Endometrial microvascular endothelial cells (primary cell): Measurements from ENCODE around the gene TFB1M. TPM values are rescaled to one million over a fixed set of nuclear protein-coding genes. Genes with fewer than 3 reads are reported as not detected.
"Not testable (repeated sequence)": the region's sequence is repeated elsewhere in the genome, so short reads cannot be mapped to it uniquely, and the experiment has no call there.

ENCODE experiments used
- in situ Hi-C: cut with HindIII; loops from 2 replicates; pipeline ENCODE4 v1.10.0; 2017; ENCODE audit warnings: low sequenced_read_pairs, low pct_unique_long_range_greater_than_20kb; ENCODE audit errors: inconsistent ontology term
- total RNA-seq: library from RNA; depleted of rRNA; stranded (reverse); fragments of >200 nt; gene quantifications from one replicate; pipeline ENCODE4 v1.2.3, GENCODE V29; 2015; ENCODE audit errors: inconsistent ontology term

Gene TFB1M
- total RNA-seq, 1 donor from 2014 or later: 26.1 TPM

DNA sequence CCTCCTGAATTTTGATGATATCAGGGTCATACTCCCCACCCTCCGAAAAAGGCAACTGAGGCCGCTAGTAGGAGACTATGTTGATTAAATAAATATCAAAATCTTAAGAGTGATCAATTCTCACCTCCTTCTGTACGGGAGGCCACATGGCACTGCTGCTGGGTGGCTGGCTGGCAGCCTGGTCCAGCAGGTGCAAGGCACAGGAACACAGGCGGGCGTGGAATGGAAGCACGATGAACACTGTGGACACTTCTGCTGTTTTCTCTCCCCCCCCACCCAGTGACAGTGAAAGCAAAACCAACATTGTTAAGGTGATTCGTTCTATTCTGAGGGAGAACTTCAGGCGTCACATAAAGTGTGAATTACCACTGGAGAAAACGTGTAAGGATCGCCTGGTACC lies 60.1 kb downstream of the TFB1M start:
- in situ Hi-C loops: loop anchor here (10.0 kb wide), 1 partner anchor 79 kb away; no protein-coding TSS in a partner anchor

DNA sequence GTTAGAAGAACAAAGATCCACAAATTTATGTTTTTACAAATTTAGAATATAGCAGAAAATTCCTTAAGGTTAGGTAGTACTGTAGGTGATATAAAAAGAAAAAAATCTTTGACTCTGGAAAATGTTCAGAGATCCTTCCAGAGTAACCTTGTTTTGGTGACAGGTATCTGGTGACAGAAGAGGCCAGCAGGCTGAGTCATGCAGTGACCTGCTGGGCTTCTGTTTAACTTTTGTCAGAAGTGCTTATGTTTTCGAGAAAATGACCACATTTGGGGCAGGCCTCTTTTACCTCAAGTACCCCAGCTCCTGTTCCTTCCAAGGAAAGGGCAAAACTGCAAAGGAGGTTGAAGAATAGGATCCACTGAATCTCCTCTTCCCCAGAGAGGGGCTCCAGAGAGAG lies 60.9 kb downstream of the TFB1M start:
- in situ Hi-C loops: loop anchor here (10.0 kb wide), 1 partner anchor 79 kb away; no protein-coding TSS in a partner anchor

DNA sequence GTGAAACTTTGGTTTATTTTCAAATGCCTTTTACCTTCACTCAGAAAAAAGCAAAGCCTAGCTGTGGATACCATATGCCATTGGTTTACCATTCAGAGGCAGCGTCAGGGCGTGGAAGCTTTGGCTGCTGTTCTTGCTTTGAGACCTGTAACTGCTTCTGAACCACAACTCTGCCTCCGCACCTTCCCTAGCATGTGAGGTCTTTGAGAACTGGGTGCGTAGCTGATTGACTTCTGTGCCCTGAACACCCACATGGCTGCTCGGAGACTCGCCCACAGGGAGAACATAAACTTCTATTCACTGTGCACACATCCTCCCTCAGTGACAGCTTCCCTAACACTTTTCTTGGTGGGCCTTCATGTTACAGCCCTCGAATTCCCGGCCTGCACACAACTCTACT lies 61.7 kb downstream of the TFB1M start:
- in situ Hi-C loops: loop anchor here (10.0 kb wide), 1 partner anchor 78 kb away; no protein-coding TSS in a partner anchor

DNA sequence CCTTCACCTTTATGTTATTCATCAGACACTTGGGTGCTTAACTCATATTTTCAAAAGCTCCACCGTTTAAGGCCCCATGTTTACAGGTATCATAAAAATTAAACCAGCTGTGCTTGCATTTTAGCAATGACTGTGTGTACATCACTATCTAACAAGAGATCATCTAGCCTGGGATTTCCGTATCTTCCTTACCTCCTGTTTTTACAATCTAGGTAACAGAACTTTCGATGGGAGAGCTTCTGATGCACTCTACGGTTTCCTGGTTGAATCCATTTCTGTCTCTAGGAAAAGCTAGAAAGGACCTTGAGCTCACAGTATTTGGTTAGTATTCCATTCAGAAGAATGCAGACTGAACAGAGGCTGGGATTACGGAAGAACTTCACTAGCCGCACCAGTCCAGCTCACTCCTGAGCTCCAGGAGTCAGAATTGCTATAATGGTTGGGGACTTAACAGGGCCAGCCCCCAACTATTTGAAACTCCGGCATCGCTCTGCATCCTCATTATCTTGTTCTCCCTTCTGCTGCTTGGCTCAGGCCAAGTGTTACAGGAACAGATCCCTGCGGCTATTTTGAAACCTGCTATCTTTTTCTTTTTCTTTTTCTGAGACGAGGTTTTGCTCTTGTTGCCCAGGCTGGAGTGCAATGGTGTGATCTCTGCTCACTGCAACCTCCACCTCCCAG lies 63.4 kb downstream of the TFB1M start:
- in situ Hi-C loops: loop anchor here (10.0 kb wide), 1 partner anchor 76 kb away; no protein-coding TSS in a partner anchor

DNA sequence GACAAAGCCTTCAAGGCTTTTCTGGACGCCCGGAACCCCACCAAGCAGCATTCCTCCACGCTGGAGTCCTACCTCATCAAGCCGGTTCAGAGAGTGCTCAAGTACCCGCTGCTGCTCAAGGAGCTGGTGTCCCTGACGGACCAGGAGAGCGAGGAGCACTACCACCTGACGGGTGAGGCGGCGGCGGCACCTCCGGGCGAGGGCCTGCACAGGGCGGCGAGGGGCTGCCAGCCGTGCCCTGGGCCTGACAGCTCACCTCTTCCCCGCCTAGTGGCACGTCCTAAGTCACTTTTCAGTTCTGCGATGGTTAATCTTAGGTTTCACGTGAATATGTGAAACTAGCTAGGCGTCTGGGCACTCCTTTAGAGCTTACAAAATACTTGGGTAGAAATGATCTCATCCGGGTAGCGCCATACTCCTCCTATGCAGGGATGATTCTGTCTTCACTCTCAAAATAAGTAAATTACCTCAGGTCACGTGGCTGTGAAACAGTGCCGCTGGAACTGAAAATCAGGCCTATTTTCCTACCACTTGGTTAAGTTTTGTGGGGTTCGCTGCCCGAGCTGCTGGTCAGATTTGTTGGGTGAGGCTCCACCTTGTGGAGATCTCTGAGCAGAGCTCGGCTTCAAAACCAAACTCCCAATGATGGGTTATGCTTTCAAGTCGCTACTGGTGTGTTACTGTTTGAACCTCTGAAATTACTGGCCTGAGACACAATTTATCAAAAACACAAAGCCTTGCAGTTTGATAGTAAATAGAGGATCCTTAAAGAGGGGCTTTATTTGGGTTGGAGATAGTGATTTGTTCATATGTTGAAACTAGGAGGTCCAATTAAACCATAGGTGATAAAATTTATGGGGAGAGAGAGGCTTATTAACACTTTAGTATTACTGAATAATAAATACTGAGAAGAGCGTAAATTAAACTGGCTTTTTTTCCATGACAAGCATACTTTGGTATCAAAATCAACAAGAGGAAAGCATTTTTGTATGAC lies 66.0 kb downstream of the TFB1M start:
- in situ Hi-C loops: no loop called here

DNA sequence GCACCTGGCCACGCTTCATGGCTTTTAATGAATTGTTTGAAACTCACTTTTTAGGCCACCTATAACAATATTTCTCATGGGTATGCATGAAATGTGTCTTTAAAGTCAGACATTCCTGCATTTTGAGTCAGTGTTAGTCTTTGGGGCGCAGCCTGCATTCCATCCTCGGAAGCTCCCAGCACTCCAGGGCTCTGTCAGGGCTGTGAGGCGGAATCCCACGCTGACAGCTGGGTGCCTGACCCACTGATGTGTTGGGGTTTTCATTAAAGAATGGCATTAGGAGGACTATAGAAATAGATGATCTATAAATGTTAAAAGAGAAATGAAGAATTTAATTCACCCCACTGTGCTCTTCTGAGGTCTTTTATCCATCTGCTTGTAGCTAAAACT lies 66.7 kb downstream of the TFB1M start:
- in situ Hi-C loops: no loop called here

DNA sequence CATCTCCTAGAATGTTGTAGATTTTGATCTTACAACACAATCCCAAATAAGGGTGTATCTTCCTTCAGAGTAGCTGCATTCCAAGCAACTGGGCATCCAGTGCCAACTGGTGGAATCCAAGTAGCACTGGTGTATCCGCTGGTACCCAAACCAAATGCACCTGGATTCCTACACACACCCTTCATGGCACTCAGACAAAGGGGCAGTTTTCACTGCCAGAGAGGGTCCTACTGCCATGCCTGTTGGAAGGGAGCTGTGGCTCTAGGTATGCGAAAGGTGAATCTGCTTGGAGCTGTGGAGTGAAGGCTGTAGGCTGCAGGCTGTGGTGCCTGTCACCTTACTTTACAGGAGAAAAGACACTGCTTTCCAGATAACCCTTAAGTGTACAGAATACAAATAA lies 67.5 kb downstream of the TFB1M start:
- in situ Hi-C loops: no loop called here

DNA sequence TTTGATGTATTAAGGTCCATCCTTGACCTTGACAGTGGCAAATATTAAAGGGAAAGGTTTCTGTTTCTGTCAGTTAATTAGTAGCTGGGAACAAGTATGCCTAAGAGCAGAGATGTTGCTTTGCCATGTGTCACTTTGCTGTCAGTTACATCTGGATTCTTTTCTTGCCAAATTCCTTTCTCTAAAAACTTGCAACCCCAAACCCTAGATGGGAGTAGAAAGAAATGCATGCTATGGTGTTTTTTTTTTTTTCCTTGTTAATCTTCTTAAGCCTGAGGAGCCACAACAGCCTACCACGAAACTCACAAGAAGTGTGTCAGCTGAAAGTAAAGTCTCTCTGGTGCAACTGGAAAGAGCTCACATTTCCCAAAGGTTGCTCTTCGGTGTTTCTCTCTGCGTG lies 68.5 kb downstream of the TFB1M start:
- in situ Hi-C loops: no loop called here

DNA sequence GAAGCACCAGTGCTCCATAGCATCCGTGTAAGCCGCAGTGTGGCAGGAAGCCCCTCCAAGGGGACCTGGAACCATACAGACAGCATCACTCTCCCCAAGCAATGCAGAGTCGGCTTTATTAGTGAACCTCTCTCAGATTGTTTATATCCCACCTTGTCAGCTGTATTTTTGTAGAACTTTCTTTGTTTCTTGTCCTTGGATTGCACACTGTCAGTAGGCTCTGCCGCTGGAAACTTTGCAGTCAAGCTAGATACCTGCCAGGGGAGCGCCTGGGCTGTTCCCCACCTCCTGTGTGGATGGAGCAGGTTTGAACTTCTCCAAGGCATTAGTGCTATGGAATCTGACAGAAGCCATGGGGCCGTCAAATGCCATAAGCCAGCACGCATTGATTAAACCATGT lies 69.1 kb downstream of the TFB1M start:
- in situ Hi-C loops: no loop called here

DNA sequence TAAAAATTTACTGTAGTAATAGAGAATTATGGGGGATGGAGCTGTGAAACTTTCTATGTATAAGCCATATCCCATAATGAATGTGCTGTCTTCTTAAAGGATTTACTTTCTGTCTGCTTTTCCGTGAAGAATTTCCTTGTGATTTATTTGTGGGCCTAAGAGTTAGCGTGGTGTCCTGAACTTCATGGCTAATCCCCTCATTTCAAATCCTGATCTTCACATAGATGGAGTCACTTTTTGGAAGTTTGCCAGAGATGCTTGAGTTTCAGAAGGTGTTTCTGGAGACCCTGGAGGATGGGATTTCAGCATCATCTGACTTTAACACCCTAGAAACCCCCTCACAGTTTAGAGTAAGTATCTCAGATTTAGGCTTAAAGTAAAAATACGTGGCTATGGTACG lies 69.8 kb downstream of the TFB1M start:
- in situ Hi-C loops: no loop called here

DNA sequence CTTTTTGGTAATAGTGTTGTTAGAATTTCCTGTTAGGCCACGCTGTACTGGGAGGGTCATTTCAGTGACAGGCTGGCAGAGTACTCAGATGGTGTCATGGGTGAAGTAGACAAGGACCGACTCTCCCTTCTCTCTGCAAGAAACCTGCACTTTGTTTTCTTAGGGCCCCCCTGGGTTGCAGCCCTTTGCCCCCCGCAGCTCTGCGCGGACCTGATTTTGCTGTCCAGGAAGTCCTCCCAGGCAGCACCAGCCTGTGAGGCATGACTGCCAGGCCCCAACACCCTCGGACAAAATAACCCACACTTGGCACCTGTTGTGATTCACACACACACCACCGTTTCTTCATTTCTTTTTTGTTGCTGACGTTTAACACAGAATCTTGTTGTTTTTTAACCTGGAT lies 72.3 kb downstream of the TFB1M start:
- in situ Hi-C loops: no loop called here

DNA sequence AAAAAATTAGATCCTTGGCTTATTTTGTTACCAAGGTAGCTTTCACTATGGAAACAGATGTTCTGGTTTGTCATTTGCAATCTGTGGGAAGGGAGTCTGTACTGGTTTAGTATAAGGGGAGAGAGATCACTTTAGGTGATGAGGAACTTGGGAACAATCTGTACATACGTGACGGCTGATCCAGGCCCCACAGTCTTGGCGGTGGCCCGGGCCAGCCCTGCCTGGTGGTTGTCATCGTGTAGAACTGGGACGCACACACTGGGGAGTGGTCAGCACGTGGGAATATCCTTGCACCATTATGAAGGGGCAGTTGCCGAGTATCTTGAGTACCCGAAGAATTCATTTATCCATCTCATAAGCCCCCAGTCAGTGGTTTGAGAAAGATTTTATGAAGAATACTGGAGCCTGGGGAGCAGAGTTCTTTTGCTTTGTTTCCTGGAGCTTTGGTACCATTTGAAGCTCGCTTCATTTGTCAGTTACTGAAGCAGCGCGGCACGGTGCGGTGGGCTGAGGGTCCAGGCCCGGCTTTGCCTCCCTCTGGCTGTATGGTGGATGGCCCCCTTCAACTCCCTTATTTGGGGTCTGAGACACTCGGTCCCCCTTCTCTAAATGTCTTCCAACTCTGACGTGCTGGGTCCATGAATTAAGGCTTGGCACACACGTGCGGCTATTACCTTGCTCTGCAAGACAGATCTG lies 73.2 kb downstream of the TFB1M start:
- in situ Hi-C loops: no loop called here

DNA sequence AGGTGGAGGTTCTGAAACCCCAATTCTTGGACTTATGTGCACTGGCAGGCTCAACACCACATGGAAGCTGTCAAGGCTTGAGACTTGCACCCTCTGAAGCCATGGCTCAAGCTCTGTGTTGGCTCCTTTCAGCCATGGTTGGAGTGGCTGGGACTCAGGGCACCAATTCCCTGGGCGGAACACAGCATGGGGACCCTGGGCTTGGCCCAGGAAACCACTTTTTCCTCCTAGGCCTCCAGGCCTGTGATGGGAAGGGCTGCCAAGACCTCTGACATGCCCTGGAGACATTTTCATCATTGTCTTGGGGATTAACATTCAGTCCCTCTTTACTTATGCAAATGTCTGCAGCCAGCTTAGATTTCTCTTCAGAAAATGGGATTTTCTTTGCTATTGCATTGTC lies 76.7 kb downstream of the TFB1M start:
- in situ Hi-C loops: no loop called here

DNA sequence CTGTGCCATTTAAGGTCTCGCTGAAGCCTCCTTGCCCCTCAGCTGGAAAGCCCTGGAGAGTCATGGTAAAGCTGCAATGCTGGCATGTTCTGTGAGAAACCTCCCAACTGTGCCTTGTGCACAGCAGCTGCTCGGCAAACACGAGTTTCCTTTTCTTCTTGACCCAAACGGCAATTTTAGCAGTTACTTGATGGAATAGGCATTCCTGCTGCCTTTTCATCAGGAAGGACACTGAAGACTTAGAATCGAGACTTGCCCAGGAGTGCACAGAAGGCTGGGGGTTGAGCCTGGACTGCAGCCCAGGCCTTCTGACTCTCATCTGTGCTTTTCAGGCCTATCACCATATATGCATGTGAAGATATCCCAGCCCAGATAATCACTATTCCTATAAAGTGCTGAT lies 79.2 kb downstream of the TFB1M start:
- in situ Hi-C loops: no loop called here

DNA sequence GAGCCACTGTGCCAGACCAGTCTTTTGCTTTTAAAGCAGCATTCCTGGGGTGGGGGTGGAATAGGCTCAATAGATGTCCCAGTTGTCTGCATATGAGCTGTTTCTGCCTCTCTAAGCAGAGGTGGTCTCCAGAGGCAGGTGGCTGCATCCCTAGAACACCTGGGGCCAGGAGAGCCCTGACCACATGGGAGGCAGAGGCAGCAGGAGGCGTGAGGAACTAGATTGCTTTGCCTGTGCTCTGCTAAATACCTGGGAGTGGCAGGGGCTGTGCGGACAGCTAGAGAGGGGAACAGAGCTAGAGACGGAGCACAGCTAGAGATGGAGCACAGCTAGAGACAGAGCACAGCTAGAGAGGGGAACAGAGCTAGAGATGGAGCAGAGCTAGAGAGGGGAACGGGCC lies 79.6 kb downstream of the TFB1M start:
- in situ Hi-C loops: no loop called here

DNA sequence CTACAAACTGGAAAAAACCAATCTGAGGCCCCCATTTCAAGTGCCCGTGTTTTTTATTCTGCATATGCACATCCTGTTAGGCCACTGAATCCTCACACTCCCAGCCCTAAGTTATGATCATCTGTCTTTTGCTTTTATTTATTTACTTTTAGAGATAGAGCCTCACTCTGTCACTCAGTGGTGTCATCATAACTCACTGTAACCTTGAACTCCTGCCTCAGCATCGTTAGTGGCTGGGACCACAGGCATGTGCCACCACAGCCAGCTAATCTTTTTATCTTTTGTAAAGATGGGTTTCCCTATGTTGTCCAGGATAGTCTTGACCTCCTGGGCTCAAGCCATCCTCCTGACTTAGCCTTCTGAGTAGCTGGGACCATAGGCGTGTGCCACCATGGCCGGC lies 80.1 kb downstream of the TFB1M start:
- in situ Hi-C loops: no loop called here

DNA sequence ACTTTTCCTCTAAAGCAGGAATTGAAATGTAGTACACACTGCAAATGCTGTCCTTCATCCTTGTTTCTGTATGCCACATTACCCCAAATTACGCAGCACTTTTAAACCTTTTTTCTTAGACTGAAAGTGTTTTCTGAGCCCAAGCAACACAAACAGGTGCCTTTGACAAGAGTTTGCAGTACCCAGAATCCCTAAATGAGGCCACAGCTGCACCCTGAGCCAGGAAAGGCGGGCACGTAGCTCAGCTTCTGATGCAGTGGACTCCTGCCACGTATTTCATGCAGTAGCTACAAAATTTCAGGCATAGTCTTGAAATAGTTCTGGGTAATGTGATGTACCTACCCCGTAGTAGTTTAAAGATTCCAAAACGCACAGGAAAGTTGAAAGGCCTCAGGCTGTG lies 81.4 kb downstream of the TFB1M start:
- in situ Hi-C loops: no loop called here

DNA sequence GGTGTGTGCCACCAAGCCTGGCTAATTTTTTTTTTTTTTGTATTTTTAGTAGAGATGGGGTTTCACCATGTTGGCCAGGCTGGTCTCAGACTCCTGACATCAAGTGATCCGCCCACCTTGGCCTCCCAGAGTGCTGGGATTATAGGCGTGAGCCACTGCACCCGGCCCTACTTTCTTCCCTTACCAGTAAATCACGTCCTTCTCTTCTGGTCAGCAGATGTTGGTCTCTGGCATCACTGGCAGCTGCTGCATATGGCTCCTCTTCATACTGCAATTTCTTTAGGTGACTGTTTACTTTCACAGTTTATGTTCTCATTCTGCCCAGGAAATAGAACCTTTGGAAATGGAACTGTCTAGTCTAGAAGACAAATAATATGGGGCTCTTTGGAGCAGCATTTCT lies 83.3 kb downstream of the TFB1M start:
- in situ Hi-C loops: not testable (repeated sequence)

DNA sequence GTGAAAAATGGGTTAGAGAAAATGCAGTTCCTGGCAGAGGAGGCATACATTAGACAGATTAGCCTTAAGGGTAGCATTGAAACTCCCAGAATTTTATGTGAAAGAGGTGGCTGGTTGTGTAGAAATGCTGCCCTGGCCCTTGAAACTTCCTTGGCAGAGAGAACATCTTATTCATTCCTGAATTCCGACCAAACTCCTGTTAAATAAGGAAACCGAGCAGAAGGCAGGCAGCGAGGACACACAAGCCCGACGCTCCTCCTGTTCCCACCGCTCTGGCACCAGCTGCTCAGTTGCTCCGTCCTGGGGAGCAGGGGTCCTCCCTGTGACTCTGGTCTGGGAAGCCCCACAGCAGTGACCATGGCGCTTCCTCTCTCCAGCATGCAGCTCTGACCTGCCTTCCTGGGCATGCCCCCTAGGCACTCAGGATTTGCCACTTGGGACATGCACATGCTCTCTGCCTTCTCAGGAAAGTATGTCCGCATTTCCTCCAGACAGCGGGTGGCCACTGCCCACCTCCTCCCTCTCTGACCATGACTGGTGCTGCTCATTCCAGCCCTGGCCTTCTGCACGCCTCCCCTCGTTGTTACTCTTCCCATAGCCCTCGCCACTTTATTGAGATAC lies 85.6 kb downstream of the TFB1M start:
- in situ Hi-C loops: no loop called here
